Bronchial epithelial cell (primary cell): ENCODE results near the gene SNAPIN. TPM values are rescaled to one million over a fixed set of nuclear protein-coding genes. Genes with fewer than 3 reads are reported as not detected.
A peak's percentile ranks its signal among the peaks of the same experiment; 100 is the strongest.

Experiments used
- DNase-seq: peaks from one replicate; pipeline ENCODE4 v3.0.0-alpha.2; 2010; ENCODE audit warnings: low read depth
- FAIRE-seq: peaks from 2 replicates; lab custom pipeline; 2011; peaks lifted over from hg19 to GRCh38; lab: Jason Lieb, UNC
- H3K27me3 ChIP-seq: 2 replicates; pipeline ENCODE4 v1.5.1; 2011; ENCODE audit warnings: low read length; ENCODE audit not compliant: control insufficient read depth, insufficient read depth
- H3K36me3 ChIP-seq: 2 replicates; pipeline ENCODE4 v1.5.1; 2011; ENCODE audit warnings: low read length; ENCODE audit not compliant: control insufficient read depth, insufficient read depth
- H3K4me3 ChIP-seq: 2 replicates; pipeline ENCODE4 v1.5.1; 2011; ENCODE audit warnings: mild to moderate bottlenecking, low read depth, low read length, control low read depth
- total RNA-seq: library from RNA; depleted of rRNA; stranded (reverse); fragments of >200 nt; gene quantifications from 2 replicates; pipeline ENCODE4 v1.2.1, GENCODE V29; 2014
- TF ChIP-seq, protein P1 (sequence below): IDR thresholded peaks from 2 replicates; pipeline ENCODE4 v1.5.1; 2011; ENCODE audit warnings: mild to moderate bottlenecking, moderate library complexity, low read length, control low read depth, inconsistent platforms; ENCODE audit not compliant: insufficient read depth, severe bottlenecking

The SNAPIN gene
- total RNA-seq, 1 donor from 2014 or later, result 59.5 TPM

DNA sequence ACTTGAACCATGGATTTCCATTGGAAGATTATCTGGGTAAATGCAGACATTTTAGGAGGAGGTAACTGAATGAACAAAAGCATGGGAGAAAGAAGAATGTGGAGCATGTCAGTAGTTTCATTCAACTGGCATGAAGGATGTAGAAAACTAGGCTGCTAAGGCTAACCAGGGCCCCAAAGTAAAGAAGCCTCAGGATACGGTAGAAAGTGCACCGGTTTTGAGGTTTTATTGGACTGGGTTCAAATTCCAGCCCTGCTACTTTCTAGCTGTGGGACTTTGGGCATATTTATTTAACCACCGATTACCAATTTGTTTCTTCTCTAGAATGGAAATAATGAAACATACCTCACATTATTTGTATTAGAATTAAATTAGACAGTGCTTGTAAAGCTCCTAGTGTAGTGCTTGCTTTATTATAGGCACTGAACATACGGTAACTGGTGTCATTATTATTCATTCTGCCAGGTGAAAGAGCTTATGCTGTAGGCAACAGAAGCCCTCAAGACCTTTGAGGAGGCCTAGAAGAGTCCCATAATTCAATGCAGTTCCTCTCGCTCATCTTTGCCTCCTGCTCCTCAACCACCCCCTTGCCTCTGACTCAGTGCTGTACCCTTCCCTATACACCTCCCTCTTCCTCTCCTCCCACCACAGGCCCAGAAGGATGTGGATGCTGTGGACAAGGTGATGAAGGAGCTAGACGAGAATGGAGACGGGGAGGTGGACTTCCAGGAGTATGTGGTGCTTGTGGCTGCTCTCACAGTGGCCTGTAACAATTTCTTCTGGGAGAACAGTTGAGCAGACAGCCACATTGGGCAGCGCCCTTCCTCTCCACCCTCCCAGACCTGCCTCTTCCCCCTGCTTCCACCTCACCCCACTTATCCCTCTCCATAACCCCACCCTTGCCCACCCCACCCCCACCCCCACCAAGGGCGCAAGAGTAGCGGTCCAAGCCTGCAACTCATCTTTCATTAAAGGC lies 27.2 kb upstream of the SNAPIN start:
- Histone ChIP-seq H3K4me3 (no peak overlapping the region), H3K27me3 (no peaks in the 10 kb centered on the region), H3K36me3 (peaks cover 3% of the 10 kb centered on the region)
- FAIRE-seq (no peak), DNase-seq (peak; percentile 25)
- TF ChIP-seq, protein P1, sequence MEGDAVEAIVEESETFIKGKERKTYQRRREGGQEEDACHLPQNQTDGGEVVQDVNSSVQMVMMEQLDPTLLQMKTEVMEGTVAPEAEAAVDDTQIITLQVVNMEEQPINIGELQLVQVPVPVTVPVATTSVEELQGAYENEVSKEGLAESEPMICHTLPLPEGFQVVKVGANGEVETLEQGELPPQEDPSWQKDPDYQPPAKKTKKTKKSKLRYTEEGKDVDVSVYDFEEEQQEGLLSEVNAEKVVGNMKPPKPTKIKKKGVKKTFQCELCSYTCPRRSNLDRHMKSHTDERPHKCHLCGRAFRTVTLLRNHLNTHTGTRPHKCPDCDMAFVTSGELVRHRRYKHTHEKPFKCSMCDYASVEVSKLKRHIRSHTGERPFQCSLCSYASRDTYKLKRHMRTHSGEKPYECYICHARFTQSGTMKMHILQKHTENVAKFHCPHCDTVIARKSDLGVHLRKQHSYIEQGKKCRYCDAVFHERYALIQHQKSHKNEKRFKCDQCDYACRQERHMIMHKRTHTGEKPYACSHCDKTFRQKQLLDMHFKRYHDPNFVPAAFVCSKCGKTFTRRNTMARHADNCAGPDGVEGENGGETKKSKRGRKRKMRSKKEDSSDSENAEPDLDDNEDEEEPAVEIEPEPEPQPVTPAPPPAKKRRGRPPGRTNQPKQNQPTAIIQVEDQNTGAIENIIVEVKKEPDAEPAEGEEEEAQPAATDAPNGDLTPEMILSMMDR, result no peak

DNA sequence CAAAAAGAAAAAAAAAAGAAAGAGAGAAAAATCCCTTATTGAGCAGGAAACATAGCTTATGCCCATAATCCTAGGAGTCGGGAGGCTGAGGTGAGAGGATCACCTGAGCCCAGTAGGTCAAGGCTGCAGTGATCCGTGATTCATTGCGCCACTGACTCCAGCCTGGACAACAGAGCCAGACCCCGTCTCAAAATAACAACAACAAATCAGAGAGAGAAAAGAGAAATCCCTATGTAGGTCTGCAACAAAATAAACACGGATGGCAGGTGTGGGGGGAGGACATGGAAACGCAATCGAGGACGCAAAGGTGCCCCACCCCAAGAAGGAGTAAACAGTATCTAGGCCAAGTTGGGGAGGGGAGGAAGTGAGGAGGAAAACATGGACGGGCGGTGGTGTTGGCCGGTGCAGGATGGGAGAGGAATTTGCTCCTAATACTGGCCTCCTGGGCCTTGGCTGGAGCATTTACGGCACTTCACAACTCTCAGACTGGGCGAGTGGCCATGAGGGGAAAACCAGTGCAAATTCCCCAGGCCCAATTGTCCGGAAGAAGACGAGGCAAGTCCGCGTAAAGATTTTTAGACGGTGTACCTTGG lies 25.2 kb upstream of the SNAPIN start:
- Histone ChIP-seq H3K36me3 (peaks cover 10% of the 10 kb centered on the region), H3K4me3 (peak overlapping the region; percentile 71), H3K27me3 (no peaks in the 10 kb centered on the region)
- FAIRE-seq (no peak), DNase-seq (no peak)
- TF ChIP-seq, protein P1, result no peak

DNA sequence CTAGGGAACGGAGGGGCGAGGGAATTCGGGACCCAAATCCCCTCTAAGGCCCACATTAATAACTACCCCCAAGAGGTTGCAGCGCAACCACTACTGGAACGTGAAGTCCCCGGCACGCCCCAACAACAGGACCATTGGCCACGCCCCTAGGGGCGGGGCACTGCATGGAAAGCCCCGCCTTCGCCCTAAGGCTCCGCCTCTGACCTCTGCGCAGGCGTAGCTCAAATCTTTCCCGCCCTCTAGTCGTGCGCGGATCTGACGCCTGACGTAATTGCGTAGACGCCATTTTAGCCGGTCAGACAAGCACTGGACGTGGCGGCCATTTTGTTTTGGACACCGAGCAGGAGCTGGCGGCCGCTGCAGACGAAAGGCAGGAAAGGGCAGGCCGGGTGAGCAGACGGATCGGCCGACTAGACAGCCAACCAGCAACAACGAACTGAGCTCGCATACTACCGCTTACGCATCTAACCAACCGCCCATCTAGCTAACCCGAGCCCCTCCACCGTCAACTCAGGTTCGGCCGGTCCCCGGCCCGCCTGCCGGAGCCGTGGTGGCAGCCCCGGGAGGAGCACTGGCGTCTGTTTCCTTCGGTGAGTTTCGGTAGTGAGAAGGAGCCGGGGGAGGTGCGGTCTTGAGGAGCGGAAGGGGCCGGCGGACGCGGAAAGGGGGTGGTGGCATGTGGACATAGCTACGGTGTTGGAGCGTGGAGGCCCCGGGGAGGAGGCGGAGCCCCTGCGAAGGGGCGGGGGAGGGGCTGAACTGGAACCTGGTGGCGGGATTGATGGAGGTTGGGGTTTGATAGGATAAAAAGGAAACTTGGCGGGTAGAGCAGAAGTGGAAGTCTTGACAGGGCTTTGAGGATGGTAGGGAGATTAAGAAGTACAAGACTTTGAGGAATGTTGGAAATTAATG lies 24.5 kb upstream of the SNAPIN start, which contains the start of gene CHTOP:
CHTOP (plus strand) TSS at position 313 of the 912 bp plus-strand sequence. CDS start 2,523 bp downstream, outside the sequence.
- Histone ChIP-seq H3K4me3 (peak within 1 kb of the TSS; percentile 71), H3K27me3 (no peaks in the 10 kb centered on the region), H3K36me3 (peaks cover 12% of the 10 kb centered on the region)
- TF ChIP-seq, protein P1, result no peak
- DNase-seq (peak; percentile 97), FAIRE-seq (no peak)

DNA sequence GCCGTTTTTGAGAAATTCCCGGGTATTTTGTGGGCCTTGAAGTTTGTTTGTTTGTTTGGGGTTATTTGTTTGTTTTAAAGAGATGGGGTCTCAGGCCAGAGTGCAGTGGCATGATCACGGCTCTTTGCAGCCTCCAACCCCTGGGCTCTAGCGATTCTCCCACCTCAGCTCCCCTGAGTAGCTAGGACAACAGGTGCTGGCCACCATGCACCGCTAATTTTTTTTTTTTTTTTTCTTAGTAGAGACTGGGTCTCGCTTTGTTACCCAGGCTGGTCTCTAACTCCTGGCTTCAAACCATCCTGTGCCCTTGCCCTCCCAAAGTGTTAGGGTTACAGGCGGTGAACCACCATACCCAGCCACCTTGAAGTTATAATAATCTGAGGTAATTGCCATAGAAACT lies 22.6 kb upstream of the SNAPIN start:
- Histone ChIP-seq H3K36me3 (peaks cover 16% of the 10 kb centered on the region), H3K4me3 (no peak overlapping the region), H3K27me3 (no peaks in the 10 kb centered on the region)
- FAIRE-seq (no peak), DNase-seq (no peak)
- TF ChIP-seq, protein P1, result no peak

DNA sequence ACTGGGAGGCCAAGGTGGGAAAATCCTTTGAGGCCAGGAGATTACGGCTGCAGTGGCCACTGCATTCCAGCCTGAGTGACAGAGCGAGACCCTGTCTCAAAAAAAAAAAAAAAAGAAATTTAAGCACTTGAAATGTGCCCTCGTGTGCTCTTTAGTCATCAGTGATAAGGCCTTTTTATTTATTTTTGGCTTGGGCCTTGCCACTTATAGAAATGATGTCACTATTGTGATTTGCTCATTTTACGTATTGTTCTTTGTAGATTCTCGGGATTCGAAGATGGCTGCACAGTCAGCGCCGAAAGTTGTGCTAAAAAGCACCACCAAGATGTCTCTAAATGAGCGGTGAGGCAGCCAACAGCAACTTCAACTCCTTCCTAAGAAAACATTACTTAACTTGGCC lies 22.2 kb upstream of the SNAPIN start:
- TF ChIP-seq, protein P1, result no peak
- Histone ChIP-seq H3K27me3 (no peaks in the 10 kb centered on the region), H3K36me3 (peaks cover 16% of the 10 kb centered on the region), H3K4me3 (no peak overlapping the region)
- no peak for DNase-seq
- no peak for FAIRE-seq
